AG04450 (cell line): ENCODE data around the gene SMURF2. TPM values are rescaled to one million over a fixed set of nuclear protein-coding genes. Genes with fewer than 3 reads are reported as not detected.

Experiments
- CTCF ChIA-PET: fragments of 300-600, 350-600 bp; formaldehyde crosslinking; extraction: SDS; loops from one replicate; lab custom pipeline; 2022; ENCODE audit warnings: antibody characterized with exemption, inconsistent platforms; lab: Charles Lee
- POLR2A ChIA-PET: fragments of 350-600 bp; formaldehyde crosslinking; extraction: SDS; loops from one replicate; lab custom pipeline; 2021; ENCODE audit warnings: antibody characterized with exemption, inconsistent platforms; lab: Yijun Ruan, JAX
- DNase-seq: peaks from one replicate; pipeline ENCODE4 v3.0.0-alpha.2; 2011; ENCODE audit warnings: low read depth, low spot score
- H3K27ac ChIP-seq: one replicate; pipeline ENCODE4 v1.5.1; 2012; ENCODE audit warnings: low read depth, low read length, control low read depth
- H3K27me3 ChIP-seq: one replicate; pipeline ENCODE4 v1.6.0; 2012; ENCODE audit warnings: low read length; ENCODE audit not compliant: control insufficient read depth, insufficient read depth
- H3K4me3 ChIP-seq: 2 replicates; pipeline ENCODE4 v1.5.1; 2011; ENCODE audit warnings: mild to moderate bottlenecking, low read depth, low read length, control low read depth
- H3K9me3 ChIP-seq: 2 replicates; pipeline ENCODE4 v1.5.1; 2012; ENCODE audit warnings: low read length; ENCODE audit not compliant: control insufficient read depth, insufficient read depth
- polyA minus RNA-seq: library from RNA; depleted of rRNA, polyadenylated mRNA; stranded (reverse); fragments of >200 nt; gene quantifications from 2 replicates; pipeline ENCODE4 v1.2.3, GENCODE V29; 2011; rRNA and poly(A)+ RNA removed
- polyA plus RNA-seq: library from polyadenylated mRNA; depleted of rRNA; stranded (reverse); fragments of >200 nt; gene quantifications from 2 replicates; pipeline ENCODE4 v1.2.3, GENCODE V29; 2011; rRNA removed
- TF ChIP-seq, protein P1 (sequence below): IDR thresholded peaks from 2 replicates; pipeline ENCODE4 v1.5.1; 2011; ENCODE audit warnings: low read depth, low read length, control low read depth, inconsistent platforms

The SMURF2 gene
- polyA plus RNA-seq: 130 and 147 TPM in 2 replicates
- 207 and 286 TPM in 2 replicates for polyA minus RNA-seq

GRCh38 chr17:64661976-64662773 is at the start of gene SMURF2:
SMURF2 (minus strand) TSS chr17:64662307; CDS start chr17:64661880, 427 bp downstream.
- POLR2A ChIA-PET: interaction anchor here (0.5 to 1.6 kb wide), 4 partner anchors 18 to 456 kb away, joined by 3 to 19 read pairs (median 3); no protein-coding TSS in a partner anchor
- DNase-seq: no peak
- H3K4me3 ChIP-seq: peak within 1 kb of the TSS; percentile 85
- CTCF ChIA-PET: interaction anchor here (0.6 kb wide), 1 partner anchor 13 kb away, joined by 3 read pairs; no protein-coding TSS in a partner anchor
- no peaks in the 10 kb centered on the region for H3K27me3 ChIP-seq
- peak within 1 kb of the TSS; percentile 65 for H3K27ac ChIP-seq
- no peaks in the 10 kb centered on the region for H3K9me3 ChIP-seq
- TF ChIP-seq, protein P1, sequence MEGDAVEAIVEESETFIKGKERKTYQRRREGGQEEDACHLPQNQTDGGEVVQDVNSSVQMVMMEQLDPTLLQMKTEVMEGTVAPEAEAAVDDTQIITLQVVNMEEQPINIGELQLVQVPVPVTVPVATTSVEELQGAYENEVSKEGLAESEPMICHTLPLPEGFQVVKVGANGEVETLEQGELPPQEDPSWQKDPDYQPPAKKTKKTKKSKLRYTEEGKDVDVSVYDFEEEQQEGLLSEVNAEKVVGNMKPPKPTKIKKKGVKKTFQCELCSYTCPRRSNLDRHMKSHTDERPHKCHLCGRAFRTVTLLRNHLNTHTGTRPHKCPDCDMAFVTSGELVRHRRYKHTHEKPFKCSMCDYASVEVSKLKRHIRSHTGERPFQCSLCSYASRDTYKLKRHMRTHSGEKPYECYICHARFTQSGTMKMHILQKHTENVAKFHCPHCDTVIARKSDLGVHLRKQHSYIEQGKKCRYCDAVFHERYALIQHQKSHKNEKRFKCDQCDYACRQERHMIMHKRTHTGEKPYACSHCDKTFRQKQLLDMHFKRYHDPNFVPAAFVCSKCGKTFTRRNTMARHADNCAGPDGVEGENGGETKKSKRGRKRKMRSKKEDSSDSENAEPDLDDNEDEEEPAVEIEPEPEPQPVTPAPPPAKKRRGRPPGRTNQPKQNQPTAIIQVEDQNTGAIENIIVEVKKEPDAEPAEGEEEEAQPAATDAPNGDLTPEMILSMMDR: no peak

DNA sequence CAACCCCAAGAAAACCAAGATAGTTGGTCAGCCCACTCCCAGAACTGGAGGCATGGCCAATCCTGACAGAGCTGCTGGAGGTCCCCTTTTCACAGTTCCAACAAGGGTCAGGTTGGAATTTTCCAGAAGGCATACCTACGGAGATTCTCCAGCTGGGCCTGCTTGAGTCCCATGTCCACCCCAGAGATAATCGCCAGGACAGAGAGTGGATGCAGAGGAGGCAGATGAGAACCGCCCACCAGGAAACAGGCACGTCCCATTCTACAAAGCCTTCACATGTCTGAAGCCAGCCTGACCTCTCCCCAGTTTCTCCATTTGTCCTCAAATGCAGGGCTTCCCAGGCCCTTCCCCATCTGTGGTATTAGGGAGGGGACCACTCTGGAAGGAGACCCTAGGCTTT is 47.4 kb upstream of the SMURF2 start:
- ChIA-PET POLR2A (interaction anchor here (0.9 to 1.9 kb wide), 8 partner anchors 9 to 203 kb away, joined by 3 to 20 read pairs (median 4); partner anchors contain the start of gene DDX5), CTCF (interaction anchor here (0.6 kb wide), 1 partner anchor 62 kb away, joined by 5 read pairs; no protein-coding TSS in a partner anchor)
- DNase-seq: no peak
- H3K27ac ChIP-seq: peak overlapping the region; percentile 95
- TF ChIP-seq, protein P1: no peak
- no peaks in the 10 kb centered on the region for H3K9me3 ChIP-seq
- H3K4me3 ChIP-seq: no peak overlapping the region
- H3K27me3 ChIP-seq: no peaks in the 10 kb centered on the region

DNA sequence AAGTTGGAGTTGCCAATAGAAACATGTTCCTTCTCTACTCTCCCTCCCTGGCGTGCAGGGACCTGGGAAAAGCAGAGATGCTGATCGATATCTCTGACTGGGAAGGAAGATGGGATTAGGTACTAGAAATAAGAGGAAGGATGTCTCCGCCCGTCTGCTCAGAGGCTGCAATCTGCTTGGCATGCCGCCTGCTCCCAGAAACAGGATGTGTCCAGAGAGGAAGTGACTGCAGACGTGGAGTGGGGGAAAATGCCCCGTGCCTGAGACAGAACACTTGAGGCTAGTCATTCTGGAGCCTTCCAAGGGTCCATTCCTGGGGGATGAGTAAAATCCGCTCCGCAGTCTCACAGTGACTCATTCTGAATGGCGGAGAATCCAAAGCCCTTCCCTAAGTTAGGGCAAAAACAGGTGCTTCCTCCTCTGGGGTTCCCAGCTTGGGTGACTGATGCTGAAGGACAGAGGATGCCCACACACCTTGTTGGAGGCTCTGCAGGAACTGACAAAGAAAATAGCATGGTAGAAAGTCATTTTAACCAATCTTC is 45.0 kb upstream of the SMURF2 start:
- CTCF ChIA-PET: no interaction called here

DNA sequence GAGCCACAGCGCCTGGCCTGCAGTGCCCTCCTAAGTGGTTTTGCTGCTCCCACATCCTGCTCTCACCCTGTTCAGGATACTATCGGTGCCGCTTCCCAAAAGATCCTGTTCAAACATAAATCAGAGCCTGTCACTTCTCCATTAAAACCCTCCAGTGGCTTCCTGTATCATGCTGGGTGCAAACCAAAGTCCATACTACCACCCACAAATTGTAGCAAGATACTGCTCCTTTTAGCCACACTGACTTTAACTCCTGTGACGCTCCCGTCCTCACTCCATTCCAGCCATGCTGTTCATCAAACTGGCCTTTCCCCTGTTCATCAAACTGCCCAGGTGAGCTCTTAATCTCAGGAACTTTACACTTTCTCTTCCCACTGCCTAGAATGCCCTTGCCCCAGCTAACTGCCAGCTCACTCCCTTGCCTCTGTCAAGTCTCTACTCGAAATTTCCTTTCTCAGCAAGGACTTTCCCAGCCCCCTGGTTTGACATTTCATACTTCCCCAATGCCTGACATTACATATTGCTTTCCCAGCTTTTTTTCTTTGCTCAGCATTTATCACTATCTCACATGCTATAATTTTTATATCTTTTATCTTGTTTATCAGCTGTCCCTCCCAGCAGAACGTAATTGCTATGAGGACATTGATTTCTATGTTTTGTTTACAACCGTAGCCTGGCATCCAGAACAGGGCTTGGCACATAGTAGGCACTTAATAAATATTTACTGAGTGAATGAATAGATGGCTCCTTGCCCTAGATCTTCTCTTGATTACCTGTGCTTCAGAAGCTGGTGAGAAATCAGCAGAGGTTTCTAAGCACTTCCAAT is 44.3 kb upstream of the SMURF2 start:
- DNase-seq: no peak
- CTCF ChIA-PET: no interaction called here
- POLR2A ChIA-PET: no interaction called here

More for the DNA sequence above, 45.0 kb upstream of the SMURF2 start:
- H3K4me3 ChIP-seq: peak overlapping the region; percentile 41
- H3K9me3 ChIP-seq: no peaks in the 10 kb centered on the region
- DNase-seq: peak; percentile 99
- TF ChIP-seq, protein P1: no peak
- no peaks in the 10 kb centered on the region for H3K27me3 ChIP-seq
- H3K27ac ChIP-seq: peak overlapping the region; percentile 91
- POLR2A ChIA-PET: interaction anchor here (0.6 to 1.0 kb wide), 2 partner anchors 20 to 26 kb away, joined by 3 to 5 read pairs; no protein-coding TSS in a partner anchor

More for the DNA sequence above, 44.3 kb upstream of the SMURF2 start:
- Histone ChIP-seq H3K27ac (peak overlapping the region; percentile 91), H3K4me3 (peak overlapping the region; percentile 41), H3K9me3 (no peaks in the 10 kb centered on the region), H3K27me3 (no peaks in the 10 kb centered on the region)
- TF ChIP-seq, protein P1: no peak
